ENCODE data around the gene ADAMTS19.

The ADAMTS19 gene

GRCh38 chr5:129664336-129664937, 204.3 kb downstream of the ADAMTS19 start:
- in situ Hi-C loops (cut with HindIII; ENCODE audit: low pct_unique_long_range_greater_than_20kb, low sequenced_read_pairs): no loop called here
- DNase-seq (ENCODE audit: low read depth in 1 of 2, low spot score in 1 of 2): peak in 1 of 2 experiments; percentile 73

GRCh38 chr5:129670957-129671500, 210.9 kb downstream of the ADAMTS19 start:
- TF ChIP-seq JUND (IDR thresholded peaks at IDR 0.05; ENCODE audit: low read depth): no peak
- in situ Hi-C loops (cut with HindIII; ENCODE audit: low pct_unique_long_range_greater_than_20kb, low sequenced_read_pairs): no loop called here
- DNase-seq (ENCODE audit: low read depth in 1 of 2, low spot score in 1 of 2): no peak

More at GRCh38 chr5:129664336-129664937, 204.3 kb downstream of the ADAMTS19 start:
- no peak for TF ChIP-seq JUND (IDR thresholded peaks at IDR 0.05; ENCODE audit: low read depth)

- no peak for TF ChIP-seq JUND (IDR thresholded peaks at IDR 0.05; ENCODE audit: low read depth)
- in situ Hi-C loops (cut with HindIII; ENCODE audit: low pct_unique_long_range_greater_than_20kb, low sequenced_read_pairs): no loop called here
These were observed 211.9 kb downstream of the ADAMTS19 start for GRCh38 chr5:129672006-129672405.

GRCh38 chr5:129679671-129680070, 219.6 kb downstream of the ADAMTS19 start:
- DNase-seq (ENCODE audit: low read depth in 1 of 2, low spot score in 1 of 2): no peak
- TF ChIP-seq JUND (IDR thresholded peaks at IDR 0.05; ENCODE audit: low read depth): no peak
- in situ Hi-C loops (cut with HindIII; ENCODE audit: low pct_unique_long_range_greater_than_20kb, low sequenced_read_pairs): no loop called here

More at GRCh38 chr5:129672006-129672405, 211.9 kb downstream of the ADAMTS19 start:
- no peak for DNase-seq (ENCODE audit: low read depth in 1 of 2, low spot score in 1 of 2)

- no peak for DNase-seq (ENCODE audit: low read depth in 1 of 2, low spot score in 1 of 2)
- TF ChIP-seq JUND (IDR thresholded peaks at IDR 0.05; ENCODE audit: low read depth): no peak
- in situ Hi-C loops (cut with HindIII; ENCODE audit: low pct_unique_long_range_greater_than_20kb, low sequenced_read_pairs): no loop called here
These were observed 227.8 kb downstream of the ADAMTS19 start for GRCh38 chr5:129687941-129688340.

GRCh38 chr5:129689045-129689444, 228.9 kb downstream of the ADAMTS19 start:
- no peak for TF ChIP-seq JUND (IDR thresholded peaks at IDR 0.05; ENCODE audit: low read depth)
- in situ Hi-C loops (cut with HindIII; ENCODE audit: low pct_unique_long_range_greater_than_20kb, low sequenced_read_pairs): no loop called here
- DNase-seq (ENCODE audit: low read depth in 1 of 2, low spot score in 1 of 2): no peak

- no peak for TF ChIP-seq JUND (IDR thresholded peaks at IDR 0.05; ENCODE audit: low read depth)
- in situ Hi-C loops (cut with HindIII; ENCODE audit: low pct_unique_long_range_greater_than_20kb, low sequenced_read_pairs): no loop called here
- DNase-seq (ENCODE audit: low read depth in 1 of 2, low spot score in 1 of 2): no peak
These were observed 231.1 kb downstream of the ADAMTS19 start for GRCh38 chr5:129691220-129691619.

GRCh38 chr5:129696636-129697035, 236.5 kb downstream of the ADAMTS19 start:
- in situ Hi-C loops (cut with HindIII; ENCODE audit: low pct_unique_long_range_greater_than_20kb, low sequenced_read_pairs): no loop called here
- no peak for TF ChIP-seq JUND (IDR thresholded peaks at IDR 0.05; ENCODE audit: low read depth)

GRCh38 chr5:129698661-129699060, 238.6 kb downstream of the ADAMTS19 start:
- in situ Hi-C loops (cut with HindIII; ENCODE audit: low pct_unique_long_range_greater_than_20kb, low sequenced_read_pairs): no loop called here
- no peak for DNase-seq (ENCODE audit: low read depth in 1 of 2, low spot score in 1 of 2)
- no peak for TF ChIP-seq JUND (IDR thresholded peaks at IDR 0.05; ENCODE audit: low read depth)

More at GRCh38 chr5:129696636-129697035, 236.5 kb downstream of the ADAMTS19 start:
- no peak for DNase-seq (ENCODE audit: low read depth in 1 of 2, low spot score in 1 of 2)

- no peak for DNase-seq (ENCODE audit: low read depth in 1 of 2, low spot score in 1 of 2)
- in situ Hi-C loops (cut with HindIII; ENCODE audit: low pct_unique_long_range_greater_than_20kb, low sequenced_read_pairs): no loop called here
- TF ChIP-seq JUND (IDR thresholded peaks at IDR 0.05; ENCODE audit: low read depth): no peak
These were observed 256.1 kb downstream of the ADAMTS19 start for GRCh38 chr5:129716235-129716634.

GRCh38 chr5:129716651-129717050, 256.6 kb downstream of the ADAMTS19 start:
- DNase-seq (ENCODE audit: low read depth in 1 of 2, low spot score in 1 of 2): no peak
- in situ Hi-C loops (cut with HindIII; ENCODE audit: low pct_unique_long_range_greater_than_20kb, low sequenced_read_pairs): no loop called here
- no peak for TF ChIP-seq JUND (IDR thresholded peaks at IDR 0.05; ENCODE audit: low read depth)

- in situ Hi-C loops (cut with HindIII; ENCODE audit: low pct_unique_long_range_greater_than_20kb, low sequenced_read_pairs): no loop called here
- TF ChIP-seq JUND (IDR thresholded peaks at IDR 0.05; ENCODE audit: low read depth): no peak
- DNase-seq (ENCODE audit: low read depth in 1 of 2, low spot score in 1 of 2): no peak
These were observed 257.7 kb downstream of the ADAMTS19 start for GRCh38 chr5:129717751-129718310.

GRCh38 chr5:129718471-129719090, 258.5 kb downstream of the ADAMTS19 start:
- no peak for DNase-seq (ENCODE audit: low read depth in 1 of 2, low spot score in 1 of 2)
- TF ChIP-seq JUND (IDR thresholded peaks at IDR 0.05; ENCODE audit: low read depth): no peak
- in situ Hi-C loops (cut with HindIII; ENCODE audit: low pct_unique_long_range_greater_than_20kb, low sequenced_read_pairs): no loop called here
